H1 (cell line): Measurements from ENCODE around the gene GALNT7. TPM values are rescaled to one million over a fixed set of nuclear protein-coding genes. Genes with fewer than 3 reads are reported as not detected.

ENCODE experiments used
- BRCA1 ChIP-seq: IDR thresholded peaks from 2 replicates; pipeline ENCODE4 v1.6.1; 2012; ENCODE audit warnings: low read depth, low read length, improper control_type of control experiment
- FOSL1 ChIP-seq: IDR thresholded peaks from 2 replicates; pipeline ENCODE4 v1.6.1; 2011; ENCODE audit warnings: mild to moderate bottlenecking, low read depth, low read length, moderate library complexity; ENCODE audit not compliant: insufficient read depth
- JUND ChIP-seq: IDR thresholded peaks from 2 replicates; pipeline ENCODE4 v1.6.1; 2011; ENCODE audit warnings: mild to moderate bottlenecking, improper control_type of control experiment, low read length
- SP1 ChIP-seq: IDR thresholded peaks from 2 replicates; pipeline ENCODE4 v1.6.1; 2011; ENCODE audit warnings: low read depth, low read length
- polyA plus RNA-seq, 7 experiments: library from polyadenylated mRNA; depleted of rRNA in 3 of 7; stranded (reverse) in 5 of 7; unstranded in 2 of 7; fragments of >200 nt in 5 of 7; fragments of 200-250 nt in 2 of 7; gene quantifications; 1 replicate in 5 of 7; 2 replicates in 1 of 7; 4 replicates in 1 of 7; pipeline versions ENCODE4 v1.2.1 to v1.2.3, GENCODE V29; 2011 to 2013; ENCODE audit warnings: missing spikeins in 2 of 7, mixed read lengths in 2 of 7
- total RNA-seq: library from RNA; stranded (reverse); fragmentation: NEBNext Ultra II Directional; extraction: Animal tissue kit (Norgen Biotek cat#: 25700); gene quantifications from 2 replicates; pipeline ENCODE4 v1.2.1, GENCODE V29; 2021
- TF ChIP-seq, protein P1 (sequence below): fragments of 300-600 bp; sonication (generic); IDR thresholded peaks from 2 replicates; pipeline ENCODE4 v1.7.1; 2012; ENCODE audit warnings: low read length, moderate library complexity, mild to moderate bottlenecking, inconsistent platforms; ENCODE audit not compliant: insufficient replicate concordance

GALNT7 gene
- total and polyA plus RNA-seq, 2 of the 8 experiments (the other 6 are each of a cell fraction or from before 2014, with no cell fraction given): 22.4 to 85.5 TPM

- TF ChIP-seq, protein P1, sequence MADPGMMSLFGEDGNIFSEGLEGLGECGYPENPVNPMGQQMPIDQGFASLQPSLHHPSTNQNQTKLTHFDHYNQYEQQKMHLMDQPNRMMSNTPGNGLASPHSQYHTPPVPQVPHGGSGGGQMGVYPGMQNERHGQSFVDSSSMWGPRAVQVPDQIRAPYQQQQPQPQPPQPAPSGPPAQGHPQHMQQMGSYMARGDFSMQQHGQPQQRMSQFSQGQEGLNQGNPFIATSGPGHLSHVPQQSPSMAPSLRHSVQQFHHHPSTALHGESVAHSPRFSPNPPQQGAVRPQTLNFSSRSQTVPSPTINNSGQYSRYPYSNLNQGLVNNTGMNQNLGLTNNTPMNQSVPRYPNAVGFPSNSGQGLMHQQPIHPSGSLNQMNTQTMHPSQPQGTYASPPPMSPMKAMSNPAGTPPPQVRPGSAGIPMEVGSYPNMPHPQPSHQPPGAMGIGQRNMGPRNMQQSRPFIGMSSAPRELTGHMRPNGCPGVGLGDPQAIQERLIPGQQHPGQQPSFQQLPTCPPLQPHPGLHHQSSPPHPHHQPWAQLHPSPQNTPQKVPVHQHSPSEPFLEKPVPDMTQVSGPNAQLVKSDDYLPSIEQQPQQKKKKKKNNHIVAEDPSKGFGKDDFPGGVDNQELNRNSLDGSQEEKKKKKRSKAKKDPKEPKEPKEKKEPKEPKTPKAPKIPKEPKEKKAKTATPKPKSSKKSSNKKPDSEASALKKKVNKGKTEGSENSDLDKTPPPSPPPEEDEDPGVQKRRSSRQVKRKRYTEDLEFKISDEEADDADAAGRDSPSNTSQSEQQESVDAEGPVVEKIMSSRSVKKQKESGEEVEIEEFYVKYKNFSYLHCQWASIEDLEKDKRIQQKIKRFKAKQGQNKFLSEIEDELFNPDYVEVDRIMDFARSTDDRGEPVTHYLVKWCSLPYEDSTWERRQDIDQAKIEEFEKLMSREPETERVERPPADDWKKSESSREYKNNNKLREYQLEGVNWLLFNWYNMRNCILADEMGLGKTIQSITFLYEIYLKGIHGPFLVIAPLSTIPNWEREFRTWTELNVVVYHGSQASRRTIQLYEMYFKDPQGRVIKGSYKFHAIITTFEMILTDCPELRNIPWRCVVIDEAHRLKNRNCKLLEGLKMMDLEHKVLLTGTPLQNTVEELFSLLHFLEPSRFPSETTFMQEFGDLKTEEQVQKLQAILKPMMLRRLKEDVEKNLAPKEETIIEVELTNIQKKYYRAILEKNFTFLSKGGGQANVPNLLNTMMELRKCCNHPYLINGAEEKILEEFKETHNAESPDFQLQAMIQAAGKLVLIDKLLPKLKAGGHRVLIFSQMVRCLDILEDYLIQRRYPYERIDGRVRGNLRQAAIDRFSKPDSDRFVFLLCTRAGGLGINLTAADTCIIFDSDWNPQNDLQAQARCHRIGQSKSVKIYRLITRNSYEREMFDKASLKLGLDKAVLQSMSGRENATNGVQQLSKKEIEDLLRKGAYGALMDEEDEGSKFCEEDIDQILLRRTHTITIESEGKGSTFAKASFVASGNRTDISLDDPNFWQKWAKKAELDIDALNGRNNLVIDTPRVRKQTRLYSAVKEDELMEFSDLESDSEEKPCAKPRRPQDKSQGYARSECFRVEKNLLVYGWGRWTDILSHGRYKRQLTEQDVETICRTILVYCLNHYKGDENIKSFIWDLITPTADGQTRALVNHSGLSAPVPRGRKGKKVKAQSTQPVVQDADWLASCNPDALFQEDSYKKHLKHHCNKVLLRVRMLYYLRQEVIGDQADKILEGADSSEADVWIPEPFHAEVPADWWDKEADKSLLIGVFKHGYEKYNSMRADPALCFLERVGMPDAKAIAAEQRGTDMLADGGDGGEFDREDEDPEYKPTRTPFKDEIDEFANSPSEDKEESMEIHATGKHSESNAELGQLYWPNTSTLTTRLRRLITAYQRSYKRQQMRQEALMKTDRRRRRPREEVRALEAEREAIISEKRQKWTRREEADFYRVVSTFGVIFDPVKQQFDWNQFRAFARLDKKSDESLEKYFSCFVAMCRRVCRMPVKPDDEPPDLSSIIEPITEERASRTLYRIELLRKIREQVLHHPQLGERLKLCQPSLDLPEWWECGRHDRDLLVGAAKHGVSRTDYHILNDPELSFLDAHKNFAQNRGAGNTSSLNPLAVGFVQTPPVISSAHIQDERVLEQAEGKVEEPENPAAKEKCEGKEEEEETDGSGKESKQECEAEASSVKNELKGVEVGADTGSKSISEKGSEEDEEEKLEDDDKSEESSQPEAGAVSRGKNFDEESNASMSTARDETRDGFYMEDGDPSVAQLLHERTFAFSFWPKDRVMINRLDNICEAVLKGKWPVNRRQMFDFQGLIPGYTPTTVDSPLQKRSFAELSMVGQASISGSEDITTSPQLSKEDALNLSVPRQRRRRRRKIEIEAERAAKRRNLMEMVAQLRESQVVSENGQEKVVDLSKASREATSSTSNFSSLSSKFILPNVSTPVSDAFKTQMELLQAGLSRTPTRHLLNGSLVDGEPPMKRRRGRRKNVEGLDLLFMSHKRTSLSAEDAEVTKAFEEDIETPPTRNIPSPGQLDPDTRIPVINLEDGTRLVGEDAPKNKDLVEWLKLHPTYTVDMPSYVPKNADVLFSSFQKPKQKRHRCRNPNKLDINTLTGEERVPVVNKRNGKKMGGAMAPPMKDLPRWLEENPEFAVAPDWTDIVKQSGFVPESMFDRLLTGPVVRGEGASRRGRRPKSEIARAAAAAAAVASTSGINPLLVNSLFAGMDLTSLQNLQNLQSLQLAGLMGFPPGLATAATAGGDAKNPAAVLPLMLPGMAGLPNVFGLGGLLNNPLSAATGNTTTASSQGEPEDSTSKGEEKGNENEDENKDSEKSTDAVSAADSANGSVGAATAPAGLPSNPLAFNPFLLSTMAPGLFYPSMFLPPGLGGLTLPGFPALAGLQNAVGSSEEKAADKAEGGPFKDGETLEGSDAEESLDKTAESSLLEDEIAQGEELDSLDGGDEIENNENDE: no peak
- TF ChIP-seq FOSL1: no peak
- no peak for TF ChIP-seq BRCA1
- no peak for TF ChIP-seq JUND
- no peak for TF ChIP-seq SP1
Observed at GRCh38 chr4:173152104-173152503, 16.5 kb upstream of the GALNT7 start (continued).
